ENCODE data around the gene IZUMO1.
"Not testable (repeated sequence)": the region's sequence is repeated elsewhere in the genome, so short reads cannot be mapped to it uniquely, and the experiment has no call there.

The IZUMO1 gene

DNA sequence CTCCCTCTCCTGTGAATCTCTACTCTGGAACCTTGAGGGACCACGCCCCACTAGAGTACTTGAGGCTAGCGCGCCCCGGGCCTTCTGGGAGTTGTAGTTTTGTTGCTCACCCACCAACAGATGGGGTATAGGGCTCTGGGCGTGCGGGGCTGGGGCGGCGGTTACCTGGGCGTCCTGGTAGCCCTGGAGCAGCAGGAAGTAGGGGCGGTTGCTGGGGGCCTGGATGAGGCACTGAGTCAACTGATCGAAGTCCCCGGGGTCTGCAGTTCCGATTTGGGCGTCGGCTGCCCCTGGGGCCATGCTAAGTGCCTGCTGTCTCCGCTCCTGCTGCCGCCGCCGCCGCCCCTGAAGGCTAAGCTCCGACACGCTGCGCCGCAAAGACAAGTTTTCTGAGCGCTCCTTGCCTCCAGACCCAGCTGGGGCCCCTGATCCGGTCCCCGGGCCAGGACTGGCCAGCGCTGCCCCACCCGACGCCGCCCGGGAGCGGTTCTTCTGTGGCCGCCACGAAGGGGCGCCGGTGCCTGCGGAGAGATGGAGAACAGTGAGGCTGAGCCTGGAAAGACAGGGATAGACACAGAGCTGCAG lies 11.6 kb downstream of the IZUMO1 start:
- peak; percentile 78 for DNase-seq

DNA sequence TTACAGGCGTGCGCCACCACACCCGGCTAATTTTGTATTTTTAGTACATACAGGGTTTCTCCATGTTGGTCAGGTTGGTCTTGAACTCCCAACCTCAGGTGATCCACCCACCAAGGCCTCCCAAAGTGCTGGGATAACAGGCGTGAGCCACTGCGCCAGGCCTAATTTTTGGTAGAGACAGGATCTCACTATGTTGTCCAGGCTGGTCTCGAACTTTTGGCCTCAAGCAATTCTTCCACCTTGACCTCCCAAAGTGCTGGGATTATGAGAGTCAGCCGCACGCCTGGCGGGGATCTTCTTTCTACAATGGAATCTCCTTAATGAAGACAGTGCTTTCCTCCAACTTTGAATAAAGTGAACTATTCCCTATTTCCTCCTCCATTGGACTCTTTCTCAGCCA lies 12.1 kb downstream of the IZUMO1 start:
- DNase-seq, result no peak

DNA sequence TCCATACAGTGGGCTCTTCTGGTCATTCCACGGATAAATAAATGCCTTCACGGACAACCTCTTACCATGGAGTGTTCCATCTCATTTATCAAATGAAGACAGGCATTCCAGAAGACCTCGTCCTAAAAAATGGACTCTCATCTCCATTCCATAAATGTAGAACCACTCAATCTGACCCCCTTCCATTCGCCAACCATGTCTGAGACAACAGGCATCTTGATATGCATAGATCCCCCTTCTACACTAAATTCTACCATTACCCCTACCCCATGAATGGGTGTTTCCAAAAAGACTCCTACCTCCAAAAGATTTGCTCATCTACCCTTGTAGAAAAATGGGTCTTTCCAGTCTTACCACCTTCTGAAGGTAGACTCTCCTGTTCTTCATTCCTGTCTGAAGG lies 15.3 kb downstream of the IZUMO1 start:
- no peak for DNase-seq

DNA sequence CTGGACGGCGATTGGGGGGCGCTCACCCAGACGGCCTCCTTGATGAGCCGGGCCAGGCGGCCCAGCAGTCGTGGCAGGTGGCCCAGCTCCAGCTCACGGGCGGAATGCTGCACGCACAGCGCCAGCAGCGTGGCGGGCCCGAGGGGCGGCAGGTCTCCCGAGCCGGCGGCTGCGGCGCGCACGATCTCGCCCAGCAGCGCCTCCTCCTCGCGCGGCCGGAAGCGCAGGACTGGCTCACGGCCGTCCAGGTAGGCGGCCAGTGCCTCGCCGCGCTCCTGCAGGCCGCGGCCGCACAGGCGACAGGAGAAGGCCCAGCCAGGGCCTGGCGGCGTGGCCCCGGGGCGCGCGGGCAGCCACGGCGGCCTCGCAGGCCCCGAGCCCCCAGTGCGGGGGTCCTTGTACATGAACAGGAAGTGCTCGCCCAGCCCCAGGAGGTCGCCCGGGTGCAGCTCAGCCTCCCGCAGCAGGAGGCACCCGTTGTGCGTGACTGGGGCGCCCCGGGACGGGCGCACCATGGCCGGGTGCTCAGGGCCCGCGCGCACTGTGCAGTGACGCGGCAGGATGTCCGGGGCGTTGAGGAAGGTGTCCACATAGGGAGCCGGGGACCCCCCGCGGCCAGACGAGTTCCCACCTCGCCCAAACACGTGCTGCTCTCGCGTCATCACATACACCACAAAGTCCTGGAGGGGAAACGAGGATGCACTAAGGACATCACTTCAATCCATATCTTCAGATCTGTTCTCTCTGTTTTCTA lies 17.6 kb downstream of the IZUMO1 start:
- DNase-seq, result peak; percentile 37

DNA sequence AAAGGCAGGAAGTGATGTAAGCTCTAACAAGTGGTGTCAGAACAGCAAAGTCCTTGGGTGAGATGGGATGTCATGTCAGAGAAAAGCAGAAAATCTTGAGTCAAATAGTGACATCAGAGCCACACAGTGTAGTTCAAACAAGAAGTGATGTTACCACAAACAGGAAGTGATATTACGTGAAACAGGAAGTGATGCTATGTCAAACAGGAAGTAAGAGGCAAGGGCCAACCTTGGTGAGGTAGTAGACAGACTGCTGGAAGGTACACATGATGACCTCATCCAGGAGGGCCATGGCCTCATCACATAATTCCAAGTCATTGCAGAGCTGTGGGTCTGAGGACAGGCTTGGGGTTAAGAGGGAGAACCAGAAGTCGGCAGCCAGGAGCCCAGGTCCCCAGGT lies 20.2 kb downstream of the IZUMO1 start:
- DNase-seq, result no peak

DNA sequence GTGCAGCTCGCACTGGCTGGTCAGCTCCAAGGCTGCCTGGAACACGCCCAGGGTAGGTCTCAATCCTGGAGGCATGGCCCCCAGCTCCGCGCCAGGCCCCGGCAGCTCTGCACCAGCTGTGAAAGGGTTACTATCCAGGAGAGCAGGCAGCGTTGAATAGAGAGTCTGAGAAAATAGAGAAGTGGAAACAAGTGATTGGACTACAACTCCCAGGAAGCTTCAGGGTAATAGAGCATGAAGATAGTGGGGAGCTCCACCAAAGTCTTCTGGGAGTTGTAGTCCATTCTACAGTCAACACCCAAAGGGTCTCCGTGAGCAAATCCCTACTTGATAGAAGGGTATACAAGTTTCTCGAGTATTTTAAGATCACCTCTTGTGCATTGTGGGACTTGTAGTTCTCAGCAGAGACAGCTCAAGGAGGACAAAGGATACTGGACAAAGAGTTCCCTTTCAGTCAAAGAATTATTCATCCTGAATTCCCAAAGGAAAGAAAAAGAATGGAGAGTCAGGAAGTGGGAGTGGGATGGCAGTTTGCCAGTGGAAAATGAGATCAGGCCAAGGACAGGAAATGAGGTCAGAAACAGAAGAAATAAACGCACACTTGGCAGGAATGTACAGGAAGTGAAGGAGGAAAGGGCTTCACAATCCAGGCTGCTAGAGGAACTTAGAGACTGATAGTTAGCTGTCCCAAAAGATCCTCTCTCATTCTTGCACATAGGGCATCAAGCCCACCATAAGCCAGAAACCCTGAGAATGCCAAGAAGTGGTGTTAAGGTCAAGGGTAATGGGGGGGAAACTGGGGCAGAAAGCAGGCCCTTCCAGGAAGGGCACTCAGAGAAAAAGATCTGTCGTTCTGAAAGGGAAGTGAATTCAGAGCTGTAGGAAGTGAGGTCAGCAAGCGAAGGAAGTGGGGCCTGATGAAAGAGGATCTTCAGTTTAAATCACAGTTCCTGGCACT lies 21.6 kb downstream of the IZUMO1 start:
- DNase-seq, result peak; percentile 88

DNA sequence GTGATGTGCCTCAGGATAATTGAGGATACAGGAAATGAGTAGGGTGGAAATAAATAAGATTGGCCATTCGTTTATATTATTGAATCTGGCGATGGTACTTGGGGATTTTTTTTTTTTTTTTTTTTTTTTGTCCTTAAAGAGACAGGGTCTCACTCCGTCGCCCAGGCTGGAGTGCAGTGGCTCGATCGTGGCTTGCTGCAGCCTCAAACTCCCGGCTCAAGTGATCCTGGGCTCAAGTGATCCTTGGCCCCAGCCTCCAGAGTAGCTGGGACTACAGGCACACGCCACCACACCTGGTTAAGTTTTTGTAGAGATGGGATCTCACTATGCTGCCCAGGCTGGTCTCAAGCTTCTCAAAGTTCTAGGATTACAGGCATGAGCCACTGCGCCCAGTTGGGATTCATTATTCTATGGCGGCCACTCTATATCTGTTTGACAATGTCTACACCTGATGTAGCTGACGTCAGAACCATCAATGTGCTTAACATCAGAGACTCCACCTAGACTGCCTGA lies 24.5 kb downstream of the IZUMO1 start:
- no peak for DNase-seq

DNA sequence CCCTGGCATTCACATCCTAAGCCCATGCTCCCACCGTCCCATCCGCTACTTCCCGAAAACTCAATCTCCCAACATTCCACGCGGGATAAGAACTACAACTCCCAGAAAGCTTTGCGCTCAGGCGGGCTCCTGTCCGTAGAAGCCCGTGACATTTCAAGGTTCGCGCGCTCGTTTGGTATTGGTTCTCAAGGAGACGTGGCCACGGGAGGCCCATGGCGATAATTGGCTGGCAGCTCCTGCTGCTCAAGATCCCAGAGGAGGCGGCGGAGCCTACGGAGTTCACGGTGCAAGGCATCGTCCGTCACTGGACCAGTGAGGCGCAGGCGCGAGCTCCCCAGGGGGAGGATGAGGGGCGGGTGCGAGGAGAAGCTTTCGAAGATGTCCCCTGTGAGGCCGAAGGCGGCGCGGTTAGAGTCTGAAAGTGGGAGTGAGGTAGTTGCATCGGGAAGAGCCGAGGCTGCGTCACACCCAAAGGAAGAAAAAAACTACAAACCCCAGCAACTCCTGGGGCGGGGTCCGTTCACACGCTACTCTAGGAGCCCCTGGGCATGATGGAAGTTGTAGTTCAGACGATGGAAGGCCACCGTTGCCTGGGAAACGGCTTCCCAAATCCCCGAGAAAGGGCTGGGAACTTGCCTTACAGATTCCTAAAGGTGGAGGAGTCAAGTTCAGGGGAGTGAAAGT lies 26.0 kb downstream of the IZUMO1 start:
- peak; percentile 100 for DNase-seq

DNA sequence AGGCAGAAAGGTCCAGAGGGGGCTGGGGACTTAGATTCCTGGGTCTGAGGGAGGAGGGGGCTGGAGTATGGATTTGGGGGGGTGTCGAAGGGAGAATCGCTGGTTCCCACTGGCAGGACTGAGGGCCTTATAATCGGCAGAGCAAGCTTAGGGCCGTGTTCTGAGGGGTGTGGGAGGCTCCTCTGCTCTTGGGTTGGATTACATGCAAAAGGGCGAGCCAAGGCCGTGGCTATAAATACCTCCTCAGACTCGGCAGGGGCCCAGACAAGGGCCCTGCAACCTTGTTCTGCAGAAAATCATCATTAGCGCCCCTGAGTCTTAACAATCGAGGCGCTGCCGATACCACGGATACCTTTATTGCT lies 26.5 kb downstream of the IZUMO1 start:
- no peak for DNase-seq

DNA sequence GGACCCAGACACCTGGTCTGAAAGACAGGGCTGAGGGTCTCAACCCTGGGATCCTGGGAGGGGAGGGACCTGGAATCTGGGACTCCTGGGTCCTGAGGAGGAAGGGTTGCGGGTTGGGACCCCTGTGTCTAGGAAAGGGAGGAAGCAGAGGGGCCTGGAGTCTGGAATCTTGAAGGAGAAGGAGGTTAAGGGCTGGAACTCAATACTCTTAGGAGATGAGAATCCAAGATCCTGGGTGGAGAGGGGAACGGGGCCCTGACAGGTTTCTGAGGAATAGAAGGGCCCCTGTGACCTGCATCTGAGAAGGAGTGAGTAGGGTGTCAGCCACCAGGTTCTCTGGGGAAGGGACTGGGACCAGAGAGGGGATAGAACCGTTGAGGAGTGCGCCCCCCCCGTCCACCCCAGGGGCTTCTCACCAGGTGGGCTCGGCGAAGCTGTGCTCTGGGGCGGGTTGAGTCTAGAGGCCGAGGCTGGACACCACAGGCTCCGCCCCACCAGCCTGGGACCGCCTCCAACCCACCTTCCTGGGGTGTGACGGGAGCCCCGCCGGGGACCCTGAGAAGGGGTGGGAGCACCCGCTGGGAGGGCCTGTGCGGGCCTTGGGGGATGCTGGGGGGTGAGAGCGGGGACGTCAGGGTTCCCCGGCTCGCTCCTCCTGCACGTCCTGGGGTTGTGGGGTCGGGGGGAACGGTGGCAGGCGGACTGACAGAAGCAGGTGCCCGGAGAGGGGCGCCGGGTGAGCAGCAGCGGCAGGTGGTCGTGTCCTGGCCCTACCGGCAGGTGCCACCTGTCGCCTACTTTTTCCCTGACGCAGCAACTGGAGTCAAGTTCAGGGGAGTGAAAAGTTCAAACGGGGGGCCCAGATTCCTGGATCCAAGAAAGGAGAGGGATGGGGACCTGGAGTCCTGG lies 27.2 kb downstream of the IZUMO1 start, which contains the start of gene MAMSTR:
TSS of gene MAMSTR (minus strand) at position 463 of the 909 bp plus-strand sequence. CDS start 694 bp downstream, outside the sequence.
- peak; percentile 51 for DNase-seq

DNA sequence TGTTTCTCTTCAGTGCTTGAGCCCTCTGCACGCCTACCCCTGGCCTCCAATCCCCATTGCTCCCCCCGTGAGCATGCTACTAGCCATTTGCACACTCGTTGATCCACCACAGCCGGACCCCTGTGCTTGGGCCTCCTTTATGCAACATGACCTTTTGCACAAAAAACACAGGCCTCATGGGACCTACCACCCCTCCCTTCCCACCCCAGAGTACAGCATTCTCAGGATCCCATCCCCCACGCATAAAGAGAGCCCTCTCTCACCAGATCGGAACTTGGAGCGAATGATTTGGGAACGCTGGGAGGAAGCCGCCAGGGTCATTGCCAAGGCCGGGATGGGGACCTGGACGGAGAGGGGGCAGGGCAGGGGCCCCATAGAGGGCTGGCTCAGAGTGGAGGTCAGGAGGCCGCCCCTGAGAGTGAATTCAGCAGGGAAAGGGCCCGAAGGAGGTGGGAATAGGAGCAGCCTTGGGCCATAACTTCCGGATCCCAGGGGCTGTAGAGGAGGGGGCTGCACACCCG lies 27.9 kb downstream of the IZUMO1 start:
- peak; percentile 69 for DNase-seq

DNA sequence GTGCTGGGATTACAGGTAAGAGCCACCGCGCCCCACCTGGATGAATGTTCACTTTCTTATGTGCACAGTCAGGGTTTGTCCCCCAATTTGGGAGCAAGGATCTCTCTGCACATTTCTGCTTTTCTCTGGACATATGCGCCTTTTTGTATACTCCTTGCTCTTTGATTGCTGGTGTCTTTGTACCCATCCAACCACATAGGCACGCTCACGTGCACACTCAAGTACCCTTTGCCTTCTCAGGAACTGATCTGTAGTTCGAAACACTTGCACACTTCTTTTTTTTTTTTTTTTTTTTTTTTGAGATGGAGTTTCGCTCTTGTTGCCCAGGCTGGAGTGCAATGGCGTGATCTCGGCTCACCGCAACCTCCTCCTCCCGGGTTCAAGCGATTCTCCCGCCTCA lies 28.6 kb downstream of the IZUMO1 start:
- not testable (repeated sequence) for DNase-seq

DNA sequence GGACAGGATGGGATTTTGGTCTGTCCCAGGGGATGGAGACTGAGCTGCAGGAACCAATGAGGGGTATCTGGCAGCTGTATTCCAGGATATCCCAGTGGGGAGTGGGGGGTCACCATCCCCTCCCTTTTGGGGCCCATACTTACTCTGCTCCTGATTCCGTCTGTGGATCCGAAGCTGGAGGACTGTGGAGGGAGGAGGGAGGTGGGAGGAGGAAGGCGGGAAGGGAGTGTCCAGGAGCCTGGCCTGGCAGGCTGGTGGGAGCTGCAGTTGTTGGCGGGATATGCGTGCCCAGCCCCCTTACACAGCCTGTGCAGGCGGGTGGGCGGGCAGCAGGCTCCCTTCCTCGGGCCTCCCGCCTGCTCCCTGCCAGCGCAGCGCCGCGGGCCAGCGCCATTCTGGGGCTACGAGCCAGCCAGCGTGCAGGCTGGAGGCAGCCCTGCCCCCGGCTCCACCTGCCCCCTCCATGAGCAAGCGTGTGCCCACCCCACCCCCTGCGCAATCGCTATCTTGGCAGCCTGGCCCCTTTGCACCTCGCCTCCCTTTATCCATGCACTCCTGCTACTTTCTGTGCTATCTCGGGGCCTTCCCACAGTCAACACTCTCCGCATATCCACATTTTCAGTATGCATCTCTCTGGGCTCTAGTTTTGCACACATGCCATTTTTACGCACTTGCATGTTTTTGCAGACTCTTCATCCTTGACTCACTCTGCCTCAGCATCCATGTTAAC lies 30.0 kb downstream of the IZUMO1 start:
- peak; percentile 88 for DNase-seq

DNA sequence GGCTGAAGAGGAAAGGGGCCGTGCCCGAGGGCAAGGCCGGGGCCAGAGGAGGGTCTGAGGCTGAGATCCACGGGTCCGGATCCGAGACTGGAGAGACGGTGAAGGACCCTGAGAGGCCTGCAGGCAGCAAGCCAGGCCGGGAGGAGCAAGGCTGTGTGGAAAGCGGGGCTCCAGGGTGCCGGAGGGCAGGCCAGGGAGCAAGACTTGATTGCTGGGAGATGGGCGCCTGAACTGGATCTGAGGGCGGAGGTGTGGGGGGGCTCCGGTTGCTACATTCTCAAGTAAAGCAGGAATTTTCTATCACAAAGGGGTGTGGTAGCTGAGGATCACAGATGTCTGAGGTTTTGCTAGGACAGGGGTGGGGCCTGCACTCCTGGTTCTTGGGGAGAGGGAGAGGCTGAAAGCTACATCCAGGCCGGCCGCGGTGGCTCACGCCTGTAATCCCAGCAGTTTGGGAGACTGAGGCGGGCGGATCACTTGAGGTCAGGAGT lies 31.0 kb downstream of the IZUMO1 start:
- DNase-seq, result peak; percentile 39

DNA sequence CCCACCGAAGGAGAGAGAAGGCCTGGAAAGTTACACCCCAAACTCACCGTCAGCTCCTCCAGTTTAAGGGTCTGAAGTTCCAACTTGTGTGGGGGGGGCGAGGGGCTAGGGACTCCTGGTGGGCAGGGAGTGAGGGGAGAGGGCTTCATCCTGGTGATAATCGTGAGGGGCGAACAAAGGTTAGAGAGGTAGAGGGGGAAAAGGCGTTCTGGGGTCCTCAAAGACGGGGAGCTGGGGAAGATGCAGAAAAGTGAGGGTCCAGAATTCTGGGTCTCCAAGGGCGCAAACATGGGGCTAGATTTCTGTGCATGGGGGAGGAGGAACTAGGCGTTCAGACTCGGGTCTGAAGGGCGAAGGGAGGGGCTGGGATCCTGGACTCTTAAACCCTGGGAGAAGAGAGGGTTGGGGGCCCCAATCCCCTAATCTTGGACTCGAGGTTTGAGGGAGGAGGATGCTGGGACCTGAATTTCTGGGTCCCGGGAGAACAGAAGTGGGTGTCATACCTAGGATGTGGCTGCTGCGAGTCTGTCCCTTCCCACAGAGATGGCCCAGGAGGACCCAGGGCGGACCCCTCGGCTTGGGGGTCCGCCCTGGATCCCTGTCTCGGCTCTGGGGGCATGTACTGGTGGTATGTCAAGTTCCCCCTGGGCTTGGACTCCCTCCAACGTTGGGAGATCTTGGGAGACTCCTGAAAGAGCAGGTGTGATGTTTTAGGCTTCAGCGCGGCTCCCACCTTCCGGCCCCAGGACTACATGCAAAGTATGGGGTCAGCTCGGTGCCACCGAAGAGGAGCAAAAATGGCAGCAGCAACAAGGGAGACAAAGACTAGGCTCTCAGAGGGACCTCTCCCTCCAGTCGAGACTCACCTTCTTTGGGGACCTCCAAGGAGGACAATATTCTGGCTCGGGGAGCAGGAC lies 31.7 kb downstream of the IZUMO1 start:
- peak; percentile 10 for DNase-seq

DNA sequence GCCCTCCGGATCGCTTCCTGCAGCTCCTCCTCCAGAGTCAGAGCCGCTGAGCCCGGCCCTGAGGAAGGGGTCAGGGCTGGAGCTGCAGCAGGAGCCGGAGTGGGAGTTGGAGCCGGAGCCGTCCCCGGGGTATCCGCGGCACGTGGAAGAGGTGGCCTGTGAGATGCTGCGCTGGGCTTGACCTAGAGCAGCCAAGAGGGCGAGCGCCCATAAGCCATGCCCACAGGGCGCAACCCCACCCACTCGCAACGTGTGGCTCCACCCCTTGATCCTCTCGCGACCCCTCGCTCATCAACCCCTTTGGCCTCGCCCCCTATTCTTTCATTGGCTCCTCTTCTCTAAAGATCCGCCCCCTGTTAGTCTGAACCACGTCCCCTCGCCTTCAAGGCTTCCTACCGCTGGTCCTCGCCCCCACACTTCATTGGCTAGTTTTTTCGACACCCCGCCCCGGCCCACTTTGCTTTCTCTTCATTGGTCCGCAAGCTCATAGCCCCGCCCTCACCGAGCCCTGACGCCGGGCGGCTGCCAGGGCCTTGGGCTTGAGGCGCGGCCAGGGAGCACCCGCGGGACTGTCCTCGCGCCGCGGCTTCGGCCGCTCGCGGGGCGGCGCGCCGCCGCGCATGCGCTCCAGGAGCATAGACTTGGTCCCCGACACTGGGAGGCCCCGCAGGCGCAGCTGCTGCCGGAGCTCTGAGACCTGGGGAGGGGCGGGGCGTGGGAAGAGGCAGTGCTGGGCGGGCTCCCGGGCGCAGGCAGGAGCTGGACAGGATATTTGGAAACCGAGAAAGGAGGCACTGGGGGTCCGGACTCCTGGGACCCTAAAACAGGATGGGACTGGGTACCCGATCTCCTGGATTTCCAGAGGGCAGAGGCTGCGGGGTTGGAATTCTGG lies 32.6 kb downstream of the IZUMO1 start:
- DNase-seq, result peak; percentile 100

DNA sequence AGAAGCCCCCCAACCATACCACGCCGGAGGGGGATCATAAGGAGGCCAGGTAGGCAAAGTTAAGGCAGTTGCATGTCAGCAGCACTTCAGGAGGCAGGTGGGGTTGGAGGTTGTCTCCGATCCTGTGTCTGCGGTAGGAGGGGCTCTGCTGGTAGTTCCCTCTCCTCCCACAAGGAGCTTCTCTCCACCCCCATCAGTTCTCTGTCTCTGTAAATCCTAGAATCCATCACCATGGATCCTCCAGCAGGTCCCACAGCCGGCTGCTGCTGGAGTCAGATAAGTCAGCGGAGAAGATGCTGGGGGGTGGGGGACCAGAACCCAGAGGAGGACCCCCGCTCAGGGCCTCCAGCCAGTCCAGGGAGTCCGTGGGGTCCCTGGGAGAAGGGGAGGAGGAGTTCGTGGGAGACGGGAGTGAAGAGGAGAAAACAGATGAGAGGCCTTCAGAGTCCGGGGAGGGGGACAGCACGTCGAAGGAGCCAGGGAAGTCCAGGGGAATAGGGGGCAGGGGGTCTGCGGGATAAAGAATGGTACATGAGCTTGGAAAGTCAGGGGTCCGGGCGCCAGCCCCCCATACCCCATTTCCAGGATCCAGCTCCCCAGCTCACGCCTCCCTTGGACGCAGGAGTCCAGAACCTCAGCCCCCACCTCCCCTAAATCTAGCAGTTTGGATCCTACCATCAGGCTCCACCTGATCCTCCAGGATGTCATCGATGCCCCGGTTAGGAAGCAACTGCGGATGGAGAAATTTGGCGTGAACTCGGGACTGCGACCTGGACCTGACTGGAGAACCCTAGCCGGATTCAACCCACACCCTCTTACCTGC lies 33.5 kb downstream of the IZUMO1 start:
- peak; percentile 57 for DNase-seq
